Lower leg skin (tissue), 3 donors: ENCODE results near the gene LEKR1.

ENCODE experiments used
- CTCF ChIP-seq, 3 donors: fragments of 450-650 bp; IDR thresholded peaks; one replicate each; pipeline ENCODE4 v1.5.1; 2016; ENCODE audit warnings: antibody characterized with exemption in 3 of 3, mild to moderate bottlenecking in 3 of 3, moderate library complexity in 2 of 3
- POLR2A ChIP-seq, 2 donors: fragments of 450-650 bp; IDR thresholded peaks; one replicate each; pipeline ENCODE4 v1.6.1; 2016 to 2017; ENCODE audit warnings: antibody characterized with exemption in 2 of 2, mild to moderate bottlenecking in 1 of 2, moderate library complexity in 1 of 2

DNA sequence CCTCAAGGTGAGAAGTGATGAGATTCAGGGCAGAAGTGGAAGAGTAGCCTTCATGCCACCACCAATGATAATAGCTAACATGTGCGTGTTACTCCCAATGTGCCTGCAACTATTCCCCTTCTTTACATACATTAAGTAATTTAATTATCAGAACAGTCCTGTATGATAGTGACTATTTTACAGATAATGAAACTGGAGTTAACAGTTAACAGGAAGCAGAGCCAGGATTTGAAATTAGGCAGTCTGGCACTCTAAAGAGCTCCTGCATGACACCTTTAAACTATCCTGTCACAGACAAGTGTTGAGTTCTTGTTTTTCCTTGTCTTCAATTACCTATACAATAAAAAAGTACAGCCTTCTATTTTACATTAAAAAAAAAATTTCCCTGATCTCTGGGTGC lies 148.8 kb downstream of the LEKR1 start:
- TF ChIP-seq CTCF (IDR thresholded peaks at IDR 0.05) (no peak), POLR2A (IDR thresholded peaks at IDR 0.05) (no peak)
